Right atrium auricular region (tissue), 2 donors: ENCODE measurements around the gene CDKAL1. TPM values are rescaled to one million over a fixed set of nuclear protein-coding genes. Genes with fewer than 3 reads are reported as not detected.

Source experiments
- DNase-seq: peaks from one replicate; pipeline ENCODE4 v3.0.0-alpha.2; 2019; ENCODE audit warnings: low spot score
- H3K27ac ChIP-seq, 2 donors: fragments of 200-600 bp; sonication (generic); 1 replicate in 1 of 2; 2 replicates in 1 of 2; pipeline ENCODE4 v1.5.1; 2016 to 2019
- H3K27me3 ChIP-seq, 2 donors: fragments of 200-600 bp; sonication (generic); one replicate each; pipeline versions ENCODE4 v1.5.1 to v1.6.0; 2017 to 2019
- H3K36me3 ChIP-seq: fragments of 200-600 bp; sonication (generic); one replicate; pipeline ENCODE4 v1.5.1; 2016
- H3K4me1 ChIP-seq, 2 donors: fragments of 200-600 bp; sonication (generic); one replicate each; pipeline versions ENCODE4 v1.5.1 to v1.6.0; 2017 to 2019
- H3K4me3 ChIP-seq, 2 donors: fragments of 200-600 bp; sonication (generic); 1 replicate in 1 of 2; 2 replicates in 1 of 2; pipeline ENCODE4 v1.5.1; 2017 to 2019; ENCODE audit warnings: mild to moderate bottlenecking in 1 of 2, moderate library complexity in 1 of 2
- H3K9me3 ChIP-seq, 2 donors: fragments of 200-600 bp; sonication (generic); one replicate each; pipeline ENCODE4 v1.5.1; 2019
- CTCF ChIP-seq, 2 donors: fragments of 200-600 bp; sonication (generic); IDR thresholded peaks; one replicate each; pipeline ENCODE4 v1.5.1; 2019; ENCODE audit warnings: antibody characterized with exemption in 2 of 2
- total RNA-seq, 2 donors: library from RNA; depleted of rRNA; stranded (reverse); fragments of >200 nt; gene quantifications; one replicate each; pipeline ENCODE4 v1.1.0, GENCODE V29; 2016

CDKAL1 gene
- total RNA-seq, 2 donors from 2014 or later: 8.8 to 10.5 TPM

- Histone ChIP-seq H3K9me3 (no peaks in the 10 kb centered on the region), H3K27ac (no peak overlapping the region), H3K27me3 (no peaks in the 10 kb centered on the region), H3K4me1 (peaks cover 0 to 13% of the 10 kb centered on the region in 2 donors), H3K4me3 (no peak overlapping the region), H3K36me3 (no peaks in the 10 kb centered on the region)
- no peak for TF ChIP-seq CTCF (IDR thresholded peaks at IDR 0.05)
- no peak for DNase-seq
Measured at GRCh38 chr6:20954315-20954714, 420.1 kb downstream of the CDKAL1 start.

- no peak for TF ChIP-seq CTCF (IDR thresholded peaks at IDR 0.05)
- H3K9me3 ChIP-seq: no peaks in the 10 kb centered on the region
- no peak for DNase-seq
- no peak overlapping the region for H3K4me3 ChIP-seq
- H3K27ac ChIP-seq: no peak overlapping the region
- H3K27me3 ChIP-seq: no peaks in the 10 kb centered on the region
- no peaks in the 10 kb centered on the region for H3K36me3 ChIP-seq
- peaks cover 0 to 13% of the 10 kb centered on the region in 2 donors for H3K4me1 ChIP-seq
Measured at GRCh38 chr6:20955131-20955530, 420.9 kb downstream of the CDKAL1 start.

DNA sequence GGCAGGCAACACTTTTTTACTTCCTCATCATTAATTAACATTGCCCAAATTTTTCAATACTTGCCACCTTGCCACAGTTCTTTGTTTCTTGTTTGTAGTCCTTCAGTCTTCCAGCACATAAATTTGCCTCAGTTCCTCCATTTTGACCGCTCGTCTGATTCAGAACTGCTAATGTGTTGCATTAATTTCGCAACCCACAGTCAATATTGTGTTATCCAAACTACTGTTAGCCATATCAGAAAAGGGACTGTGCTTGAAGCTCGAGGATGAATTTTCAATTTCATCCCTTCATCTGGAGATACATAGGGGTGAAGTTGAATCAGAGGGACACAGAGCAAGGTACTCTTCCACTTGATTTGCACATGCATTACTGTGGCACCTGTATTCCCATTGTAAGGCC, 421.5 kb downstream of the CDKAL1 start:
- Histone ChIP-seq H3K4me1 (peaks cover 0 to 13% of the 10 kb centered on the region in 2 donors), H3K4me3 (no peak overlapping the region), H3K36me3 (no peaks in the 10 kb centered on the region), H3K27me3 (no peaks in the 10 kb centered on the region), H3K9me3 (no peaks in the 10 kb centered on the region), H3K27ac (no peak overlapping the region)
- no peak for TF ChIP-seq CTCF (IDR thresholded peaks at IDR 0.05)
- no peak for DNase-seq

- H3K27ac ChIP-seq: no peak overlapping the region
- H3K27me3 ChIP-seq: no peaks in the 10 kb centered on the region
- no peaks in the 10 kb centered on the region for H3K9me3 ChIP-seq
- no peaks in the 10 kb centered on the region for H3K36me3 ChIP-seq
- TF ChIP-seq CTCF (IDR thresholded peaks at IDR 0.05): no peak
- no peaks in the 10 kb centered on the region for H3K4me1 ChIP-seq
- DNase-seq: no peak
- no peak overlapping the region for H3K4me3 ChIP-seq
Measured at GRCh38 chr6:20960067-20960466, 425.8 kb downstream of the CDKAL1 start.

DNA sequence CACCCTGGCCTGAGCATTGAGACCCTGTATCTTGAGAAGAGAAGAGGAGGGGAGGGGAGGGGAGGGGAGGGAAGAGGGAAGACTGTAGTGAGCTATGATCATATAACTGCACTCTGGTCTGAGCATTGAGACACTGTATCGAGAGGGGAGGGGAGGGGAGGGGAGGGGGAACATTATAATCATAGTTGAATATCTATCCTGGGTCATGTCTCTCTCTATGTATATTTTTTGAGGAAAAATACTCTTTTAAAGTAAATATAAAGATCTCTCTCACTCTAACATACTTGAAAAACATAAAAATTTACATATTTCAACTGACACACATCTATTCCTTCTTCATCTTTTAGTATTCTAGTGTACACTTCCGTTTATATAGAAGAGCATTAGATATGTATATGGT, 431.0 kb downstream of the CDKAL1 start:
- Histone ChIP-seq H3K27me3 (no peaks in the 10 kb centered on the region), H3K27ac (no peak overlapping the region), H3K9me3 (peaks cover 0 to 15% of the 10 kb centered on the region in 2 donors), H3K36me3 (no peaks in the 10 kb centered on the region), H3K4me1 (no peaks in the 10 kb centered on the region), H3K4me3 (no peak overlapping the region)
- no peak for DNase-seq
- no peak for TF ChIP-seq CTCF (IDR thresholded peaks at IDR 0.05)

DNA sequence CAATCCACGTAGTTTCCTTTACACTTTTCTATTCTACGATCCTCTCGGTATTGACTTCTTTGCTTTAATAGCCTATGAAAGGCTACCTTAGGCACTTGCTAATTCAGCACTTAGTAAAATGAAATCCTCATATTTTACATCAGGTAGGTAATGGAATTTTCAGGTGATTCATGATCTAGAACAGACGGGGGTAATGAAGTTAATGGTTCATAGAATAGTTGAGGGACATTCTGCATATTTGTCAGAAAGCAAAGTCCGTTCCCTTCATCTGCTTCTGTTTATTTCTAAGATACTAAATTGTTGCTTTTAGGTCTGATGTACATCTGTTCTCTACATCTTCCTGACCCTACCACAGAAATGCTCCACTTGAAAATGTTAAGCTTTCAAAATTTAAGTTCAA, 431.7 kb downstream of the CDKAL1 start:
- no peak for DNase-seq
- Histone ChIP-seq H3K36me3 (no peaks in the 10 kb centered on the region), H3K27ac (no peak overlapping the region), H3K27me3 (no peaks in the 10 kb centered on the region), H3K9me3 (peaks cover 0 to 15% of the 10 kb centered on the region in 2 donors), H3K4me3 (no peak overlapping the region), H3K4me1 (no peaks in the 10 kb centered on the region)
- TF ChIP-seq CTCF (IDR thresholded peaks at IDR 0.05): no peak
